ENCODE measurements around the gene SLC47A2.

- TF ChIP-seq CTCF (conservative IDR thresholded peaks at IDR 0.05; ENCODE audit: low read length): no peak
- TF ChIP-seq EZH2phosphoT487 (IDR thresholded peaks at IDR 0.05; ENCODE audit: borderline replicate concordance, low read depth, low read length): no peak
These were observed 28.1 kb upstream of the SLC47A2 start for GRCh38 chr17:19744492-19744891.

Data from OCI-LY7 (cell line).